HG03520 (cell line): Measurements from ENCODE around the gene SLC51B.
"Not testable (repeated sequence)": the region's sequence is repeated elsewhere in the genome, so short reads cannot be mapped to it uniquely, and the experiment has no call there.

Source experiments
- ATAC-seq: cut with Tn5 transposase; IDR thresholded peaks from one replicate; pipeline ENCODE4 v1.9.1; 2021; ENCODE audit warnings: mild to moderate bottlenecking, moderate library complexity; ENCODE audit not compliant: unreplicated experiment

The SLC51B gene

DNA sequence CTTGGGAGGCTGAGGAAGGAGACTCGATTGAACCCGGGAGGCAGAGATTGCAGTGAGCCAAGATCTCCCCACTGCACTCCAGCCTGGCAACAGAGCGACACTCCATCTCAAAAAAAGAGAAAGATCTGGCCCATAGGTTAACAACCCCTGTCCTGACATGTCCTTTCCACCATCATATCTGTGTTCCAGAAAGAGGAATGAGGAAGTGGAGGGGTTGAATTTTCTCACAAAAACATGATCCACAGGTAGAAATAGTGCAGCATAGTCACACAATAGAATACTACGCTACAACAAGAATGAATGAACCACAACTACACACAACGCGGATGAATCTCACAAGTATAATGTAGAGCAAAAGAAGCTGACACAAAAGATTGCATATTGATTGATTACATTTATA, 4.7 kb upstream of the SLC51B start:
- no peak for ATAC-seq

DNA sequence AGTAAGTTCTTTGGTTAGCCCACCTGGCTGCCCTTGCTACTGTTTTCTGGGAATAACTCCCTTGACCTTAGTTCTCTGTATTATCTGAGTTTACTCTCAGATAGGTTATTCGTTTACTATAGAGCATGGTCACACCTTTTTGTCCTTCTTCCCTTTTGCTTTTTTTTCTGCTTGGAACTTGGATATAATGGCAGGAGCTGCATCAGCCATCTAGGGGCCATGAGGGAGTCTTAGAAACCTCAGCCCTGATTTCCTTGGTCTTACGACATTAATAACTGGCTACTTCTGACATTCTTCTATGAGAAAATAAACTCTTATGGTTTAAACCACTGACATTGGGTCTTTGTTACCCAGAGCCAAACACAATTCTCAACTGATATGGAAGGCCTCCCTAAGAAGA, 3.4 kb upstream of the SLC51B start:
- ATAC-seq: no peak

DNA sequence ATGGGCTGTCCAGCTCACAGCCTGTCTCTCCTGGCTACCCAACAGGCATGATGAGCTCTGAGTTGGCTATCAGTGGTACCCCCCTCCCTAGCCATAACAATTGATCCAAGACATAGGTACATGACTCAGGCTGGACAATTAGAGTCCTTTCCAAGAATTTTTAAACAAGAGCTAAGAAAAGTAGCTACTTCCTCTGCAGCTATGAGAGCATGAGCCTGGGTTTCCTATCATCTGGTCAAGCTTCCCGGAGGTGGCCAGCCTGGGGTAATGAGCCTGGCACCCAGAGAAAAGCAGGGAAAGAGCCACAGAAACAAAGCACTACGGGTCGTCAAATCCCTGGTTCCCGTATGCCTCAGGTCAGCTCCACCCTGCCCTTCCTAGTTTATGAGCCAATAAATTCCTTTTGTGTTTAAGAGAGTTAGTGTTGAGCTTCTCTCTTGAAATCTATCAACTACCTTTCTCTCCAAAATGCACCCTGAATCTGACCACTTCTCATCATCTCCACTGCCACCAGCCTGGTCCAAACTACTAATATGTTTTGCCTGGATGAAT, 2.3 kb upstream of the SLC51B start:
- no peak for ATAC-seq

DNA sequence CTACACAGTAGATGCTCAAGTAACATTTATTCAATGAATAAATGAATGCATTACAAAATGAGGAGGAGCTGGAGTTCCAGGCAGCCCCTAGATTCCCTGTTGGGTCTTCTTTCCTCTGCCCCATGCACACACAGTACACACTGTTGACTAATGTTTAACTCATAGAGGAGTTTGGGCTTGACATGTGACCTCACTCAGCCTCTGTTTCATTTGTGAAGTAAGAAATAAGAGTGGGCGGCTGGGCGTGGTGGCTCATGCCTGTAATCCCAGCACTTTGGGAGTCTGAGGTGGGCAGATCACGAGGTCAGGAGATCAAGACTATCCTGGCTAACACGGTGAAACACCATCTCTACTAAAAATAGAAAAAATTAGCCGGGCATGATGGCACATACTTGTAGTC, 969 bp upstream of the SLC51B start:
- not testable (repeated sequence) for ATAC-seq

DNA sequence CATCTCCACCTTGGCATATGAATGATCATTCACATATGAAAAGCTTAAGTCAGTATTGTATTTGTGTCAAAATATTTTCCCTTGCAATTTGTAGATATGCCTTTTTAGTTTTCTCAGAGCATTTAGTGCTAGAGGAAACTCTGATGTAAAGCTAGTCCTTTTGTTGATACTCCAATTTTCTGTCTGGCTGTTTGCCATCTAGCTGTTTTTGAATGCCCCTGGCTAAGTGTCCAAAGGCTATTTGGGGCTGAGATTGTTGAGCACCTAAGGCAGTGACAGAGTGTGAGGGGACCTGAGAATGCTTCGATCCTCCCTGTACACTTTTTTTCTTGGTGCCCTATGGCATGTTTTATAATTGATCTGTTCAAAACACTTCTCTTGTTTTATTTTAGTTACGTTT, 3.1 kb downstream of the SLC51B start:
- no peak for ATAC-seq

DNA sequence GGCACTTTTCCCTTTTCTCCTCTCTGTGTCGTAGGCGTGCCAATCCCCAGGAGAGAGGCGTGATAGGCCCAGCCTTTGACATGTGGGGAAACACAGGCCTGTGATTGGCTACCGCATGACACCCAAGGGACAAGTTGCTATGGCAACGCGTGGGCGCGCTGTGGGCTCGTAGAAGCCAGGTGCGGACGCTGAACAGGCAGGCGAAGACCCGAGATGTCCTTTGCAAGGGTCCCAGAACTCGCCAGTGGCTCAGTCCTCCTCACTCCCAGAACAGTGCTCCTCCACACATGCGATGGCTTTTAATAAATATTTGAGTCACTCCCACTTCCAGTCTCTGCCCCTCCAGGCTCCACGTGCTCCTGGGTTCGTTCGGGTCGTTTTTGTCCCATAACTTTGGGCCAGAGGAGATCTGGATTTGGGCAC, 4.2 kb downstream of the SLC51B start:
- peak; percentile 83 for ATAC-seq

DNA sequence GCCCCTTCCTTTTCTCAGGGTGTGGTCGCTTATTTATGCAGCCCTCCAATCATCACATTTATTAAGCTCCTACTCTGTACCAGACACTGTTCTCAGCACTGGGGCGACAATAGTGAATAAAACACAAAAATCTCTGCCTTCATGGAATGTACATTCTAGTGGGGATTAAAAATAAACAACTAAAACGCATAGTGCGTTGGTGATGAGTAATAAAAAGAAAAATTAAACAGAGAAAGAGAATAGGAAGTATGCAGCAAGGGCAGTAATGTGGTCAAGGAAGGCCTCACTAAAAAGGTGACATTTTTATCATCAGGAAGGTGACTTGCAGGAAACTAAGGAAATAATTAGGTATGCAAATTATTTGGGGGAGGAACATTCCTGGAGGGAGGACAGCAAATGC, 5.1 kb downstream of the SLC51B start:
- no peak for ATAC-seq

DNA sequence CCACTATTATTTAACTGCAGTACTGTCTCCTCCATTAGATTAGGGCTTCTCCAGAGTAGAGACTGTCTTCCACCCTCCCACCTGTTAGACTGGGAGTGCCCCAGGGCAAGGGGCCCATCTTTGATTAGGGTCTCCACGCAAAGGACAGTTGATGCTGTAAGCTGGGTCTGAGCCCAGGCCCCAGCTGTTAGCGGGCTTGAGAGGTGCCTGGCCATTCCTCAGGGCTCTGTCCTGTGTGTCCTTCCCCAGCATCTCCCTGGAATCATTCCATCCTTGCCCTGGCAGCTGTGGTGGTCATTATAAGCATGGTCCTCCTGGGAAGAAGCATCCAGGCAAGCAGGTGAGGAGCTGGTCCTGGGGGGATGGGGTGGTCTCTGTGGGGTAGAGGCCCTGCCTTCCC, 6.1 kb downstream of the SLC51B start:
- no peak for ATAC-seq

DNA sequence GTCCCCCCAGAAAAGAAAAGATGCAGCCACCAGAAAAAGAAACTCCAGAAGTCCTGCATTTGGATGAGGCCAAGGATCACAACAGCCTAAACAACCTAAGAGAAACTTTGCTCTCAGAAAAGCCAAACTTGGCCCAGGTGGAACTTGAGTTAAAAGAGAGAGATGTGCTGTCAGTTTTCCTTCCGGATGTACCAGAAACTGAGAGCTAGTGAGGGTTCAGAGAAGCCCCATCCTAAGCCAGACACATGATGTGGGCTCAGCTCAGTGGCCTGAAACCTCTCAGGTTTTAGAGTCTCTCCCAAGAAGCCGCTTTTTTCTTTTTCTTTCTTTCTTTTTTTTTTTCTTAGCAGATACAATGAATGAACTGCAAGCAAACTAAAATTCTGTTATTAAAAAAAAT, 7.8 kb downstream of the SLC51B start:
- no peak for ATAC-seq

DNA sequence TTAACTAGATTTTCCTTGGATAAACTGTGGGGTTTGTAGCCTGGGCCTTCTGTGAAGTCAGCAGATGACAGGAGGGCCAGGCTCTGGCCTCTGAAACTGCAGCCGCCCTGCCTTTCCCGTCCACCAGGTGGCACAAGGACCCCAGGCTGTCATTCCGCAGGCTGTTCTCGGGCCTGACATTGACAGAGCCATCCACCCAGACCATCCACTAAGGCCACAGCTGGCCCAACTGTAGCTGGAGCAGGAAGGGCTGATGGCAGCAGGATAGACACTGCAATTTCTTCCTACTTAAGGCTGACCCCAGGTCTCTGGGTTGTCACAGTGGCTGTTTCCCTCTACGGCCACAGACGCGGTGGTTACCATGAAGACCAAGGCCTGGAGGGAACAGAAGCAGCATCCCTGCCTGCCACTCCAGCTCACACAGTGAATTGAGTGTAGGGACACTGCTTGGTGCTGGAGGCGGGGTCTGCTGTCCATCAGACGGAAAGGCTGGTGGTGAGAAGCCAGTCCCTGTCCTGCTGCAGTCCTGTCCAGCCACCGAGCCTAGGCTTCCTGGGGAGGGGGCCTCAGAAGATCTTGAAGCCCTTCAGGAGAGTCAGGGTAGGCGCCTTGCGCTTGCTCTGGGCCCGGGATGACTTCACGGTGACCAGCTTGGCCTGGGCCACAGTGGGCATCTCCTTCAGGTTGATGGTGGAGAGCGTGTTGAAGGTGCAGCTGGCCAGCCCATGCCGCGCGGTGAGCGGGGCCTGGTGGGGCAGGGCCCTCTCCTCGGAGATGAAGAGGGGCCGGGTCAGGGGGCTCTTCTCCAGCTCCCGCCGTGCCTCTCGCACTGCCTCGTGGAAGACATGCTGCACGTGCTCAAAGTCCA, 9.4 kb downstream of the SLC51B start:
- no peak for ATAC-seq

DNA sequence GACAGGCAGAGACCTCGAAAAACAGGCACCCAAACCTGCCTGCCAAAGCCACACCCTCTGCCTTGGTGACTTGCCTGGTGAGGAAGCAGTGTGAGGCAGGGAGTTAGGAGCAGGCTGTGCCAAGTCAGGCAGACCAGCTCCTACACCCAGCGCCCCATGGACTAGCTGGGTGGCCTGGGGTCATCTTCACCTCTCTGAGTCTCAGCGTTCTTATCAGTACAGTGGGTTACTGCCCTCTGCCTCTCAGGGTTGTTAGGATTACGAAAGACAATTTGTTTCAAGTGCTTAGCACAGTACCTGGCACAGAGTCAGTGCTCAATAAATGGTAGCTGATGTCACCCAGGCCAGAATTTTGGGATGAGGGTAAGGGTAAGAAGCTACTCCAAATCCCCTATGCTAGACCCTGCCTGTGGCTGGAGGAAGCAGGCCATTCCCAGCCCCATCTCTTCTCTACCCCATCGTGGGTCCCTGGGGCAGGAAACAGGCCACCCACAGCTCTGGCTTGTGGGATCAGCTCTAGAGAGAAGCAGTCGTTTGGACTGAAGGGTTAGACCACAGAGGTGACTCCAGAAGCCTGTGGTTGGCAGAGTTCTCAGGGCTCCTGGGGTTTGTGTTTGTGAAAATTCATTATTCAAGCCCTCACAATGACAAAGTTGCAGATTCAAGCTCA, 10.1 kb downstream of the SLC51B start:
- no peak for ATAC-seq

DNA sequence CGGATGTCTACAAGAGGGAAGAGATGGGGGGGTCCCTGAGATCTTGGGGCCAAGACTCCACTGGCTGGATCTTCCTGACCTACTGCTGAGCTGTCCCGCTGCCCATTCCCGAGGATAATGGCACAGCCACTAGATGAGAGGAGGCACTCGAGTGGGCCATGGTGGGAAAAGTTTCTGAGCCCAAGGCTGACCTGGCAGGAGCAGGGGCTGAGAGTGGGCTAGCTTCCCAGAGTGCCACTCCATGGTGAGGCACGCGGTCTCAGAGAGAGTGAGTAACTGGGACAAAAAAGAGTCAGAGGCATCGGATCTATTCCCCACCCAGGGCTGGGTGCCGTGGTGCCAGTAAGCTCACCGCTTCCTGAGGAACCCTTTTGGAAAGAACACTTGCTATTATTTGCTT, 10.9 kb downstream of the SLC51B start:
- ATAC-seq: no peak

DNA sequence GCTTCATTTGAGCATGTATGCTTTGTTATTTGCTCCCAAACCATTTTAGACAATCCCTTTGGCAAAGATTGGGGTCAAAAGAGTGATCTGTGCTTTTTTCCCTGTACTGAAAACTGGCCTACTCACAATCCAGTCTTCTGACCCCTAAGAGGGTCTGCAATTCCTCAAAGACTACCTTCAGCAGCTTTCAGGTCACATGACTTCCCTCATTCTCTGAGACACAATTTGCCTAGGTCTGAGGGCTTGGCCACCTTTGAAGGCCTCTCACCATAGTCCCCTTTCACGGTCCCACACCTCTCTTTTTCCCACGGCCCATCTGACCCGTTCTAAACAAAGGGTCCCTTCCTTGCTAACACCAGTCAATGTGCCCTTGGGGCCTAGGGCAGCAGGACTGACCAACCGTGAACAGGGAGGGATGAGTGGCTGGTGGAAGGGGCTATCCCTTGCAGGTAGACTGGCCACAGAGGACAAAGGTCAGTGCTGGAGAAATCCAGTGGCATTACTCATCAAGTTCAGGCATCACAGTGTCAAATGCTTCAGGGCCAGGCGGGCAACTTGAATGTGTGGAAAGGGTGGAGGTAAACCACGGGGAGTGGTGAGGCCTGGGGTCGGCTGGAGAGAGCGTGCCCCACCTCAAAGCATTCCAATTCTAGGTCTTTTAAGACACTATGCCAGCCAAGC, 11.8 kb downstream of the SLC51B start:
- no peak for ATAC-seq

DNA sequence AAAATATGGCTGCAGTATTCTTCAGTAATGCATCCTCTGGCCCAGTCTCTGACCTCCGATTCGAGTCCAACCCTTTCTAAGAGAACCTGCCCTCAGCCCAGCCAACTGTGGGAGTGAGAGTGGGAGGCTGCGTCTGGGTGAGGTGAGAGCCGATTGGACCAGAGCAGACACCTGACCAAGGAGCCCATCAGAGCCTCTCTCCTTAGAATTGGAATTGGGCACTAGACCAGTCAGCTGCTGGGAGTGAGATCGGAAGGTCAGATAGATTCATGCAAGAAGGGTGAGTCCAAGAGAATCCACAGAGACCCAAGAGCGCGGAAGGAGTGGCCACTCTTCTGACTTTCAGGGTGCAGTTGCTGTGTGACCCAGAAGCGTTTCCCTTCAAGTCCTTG, 12.4 kb downstream of the SLC51B start:
- no peak for ATAC-seq

DNA sequence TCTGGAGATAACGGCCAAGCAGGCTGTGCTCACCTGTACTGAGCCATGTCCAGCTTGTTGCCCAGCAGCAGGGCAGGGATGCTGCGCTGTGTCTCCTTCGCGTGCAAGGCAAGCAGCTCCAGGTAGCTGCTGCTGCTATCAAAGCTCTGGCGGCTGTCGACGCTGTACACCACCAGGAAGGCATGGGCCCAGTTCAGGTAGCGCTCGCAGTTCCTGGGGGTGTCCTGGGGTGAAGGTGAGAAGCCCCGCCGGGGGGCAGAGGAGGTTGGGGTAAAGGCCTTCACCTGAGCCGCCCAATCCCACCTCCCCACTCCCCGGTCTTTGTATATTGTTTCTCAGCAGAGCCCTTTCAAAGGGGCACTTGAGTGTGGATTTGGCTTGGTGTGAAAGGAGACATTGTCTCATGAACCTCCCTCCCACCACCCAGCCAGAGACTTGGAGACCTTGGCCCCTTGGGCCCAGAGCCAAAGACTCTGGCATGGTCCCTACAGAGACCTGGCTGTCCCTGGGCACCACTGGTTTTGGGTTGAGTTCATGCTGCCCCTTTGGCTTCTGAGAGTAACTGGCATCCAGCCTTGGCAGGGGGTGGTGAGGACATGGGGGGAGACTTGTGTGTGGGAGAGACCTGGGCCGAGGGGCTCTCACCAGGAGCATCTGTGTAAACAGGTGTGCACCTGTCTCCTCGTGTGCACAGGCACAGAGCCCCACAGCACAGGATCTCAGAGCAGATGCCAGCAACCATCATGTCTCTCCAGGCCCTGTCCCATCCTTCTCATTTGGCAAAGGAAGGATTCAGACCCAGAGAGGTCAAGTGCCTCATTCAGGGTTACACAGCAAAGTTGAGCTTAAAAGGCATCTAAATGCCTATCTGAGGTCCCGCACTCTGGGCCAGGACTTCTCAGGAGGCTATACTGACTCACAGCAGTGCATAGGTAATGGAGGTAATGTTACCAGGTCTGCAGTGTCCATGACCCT, 13.5 kb downstream of the SLC51B start:
- ATAC-seq: no peak

DNA sequence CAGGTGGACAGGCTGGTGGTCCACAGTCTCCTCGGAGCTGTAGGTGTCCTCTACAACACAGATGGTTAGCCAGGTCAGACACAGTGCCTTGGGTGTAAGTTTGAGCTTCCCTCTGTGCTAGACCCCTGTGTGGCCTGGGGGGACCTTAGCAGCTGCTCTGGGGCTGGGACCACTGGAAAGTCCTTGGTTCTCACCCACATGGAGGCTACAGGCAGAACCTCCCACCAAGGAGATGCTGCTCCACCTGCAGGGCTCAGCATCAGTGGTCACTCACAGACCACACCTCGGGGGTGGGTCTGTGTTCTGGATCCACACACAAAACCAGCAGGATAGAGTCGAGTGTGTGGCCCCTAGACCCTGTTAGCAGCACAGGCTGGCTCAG, 14.2 kb downstream of the SLC51B start:
- no peak for ATAC-seq

DNA sequence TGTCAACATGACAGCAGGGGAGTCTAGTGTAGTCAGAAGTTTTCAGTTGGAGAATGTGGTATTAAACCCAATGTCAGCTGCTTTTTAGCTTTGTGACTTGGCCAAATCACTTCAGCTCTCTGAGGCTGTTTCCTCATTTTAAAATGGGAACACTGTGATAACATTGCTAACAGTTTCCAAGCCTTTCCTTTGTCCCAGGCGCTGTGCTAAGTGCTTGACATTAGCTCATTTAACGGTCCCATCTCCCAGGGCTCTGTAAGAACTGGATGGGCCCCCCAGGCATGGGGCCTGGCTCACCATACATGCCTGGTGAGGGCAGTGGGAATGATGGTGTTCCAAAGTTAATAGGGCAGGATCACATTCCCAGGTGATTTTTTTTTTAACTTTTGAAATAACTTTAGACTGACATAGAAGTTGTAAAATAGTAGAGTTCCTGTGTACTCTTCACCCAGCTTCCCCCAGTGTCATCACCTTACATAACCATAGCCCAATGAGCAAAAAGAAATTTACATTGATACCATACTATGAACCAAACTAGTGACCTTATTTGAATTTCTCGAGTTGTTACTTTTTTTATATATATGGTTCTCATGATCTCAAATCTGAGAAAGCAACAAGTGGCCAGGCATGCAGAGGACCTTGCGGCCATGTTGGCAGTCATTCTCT, 14.9 kb downstream of the SLC51B start:
- ATAC-seq: no peak

DNA sequence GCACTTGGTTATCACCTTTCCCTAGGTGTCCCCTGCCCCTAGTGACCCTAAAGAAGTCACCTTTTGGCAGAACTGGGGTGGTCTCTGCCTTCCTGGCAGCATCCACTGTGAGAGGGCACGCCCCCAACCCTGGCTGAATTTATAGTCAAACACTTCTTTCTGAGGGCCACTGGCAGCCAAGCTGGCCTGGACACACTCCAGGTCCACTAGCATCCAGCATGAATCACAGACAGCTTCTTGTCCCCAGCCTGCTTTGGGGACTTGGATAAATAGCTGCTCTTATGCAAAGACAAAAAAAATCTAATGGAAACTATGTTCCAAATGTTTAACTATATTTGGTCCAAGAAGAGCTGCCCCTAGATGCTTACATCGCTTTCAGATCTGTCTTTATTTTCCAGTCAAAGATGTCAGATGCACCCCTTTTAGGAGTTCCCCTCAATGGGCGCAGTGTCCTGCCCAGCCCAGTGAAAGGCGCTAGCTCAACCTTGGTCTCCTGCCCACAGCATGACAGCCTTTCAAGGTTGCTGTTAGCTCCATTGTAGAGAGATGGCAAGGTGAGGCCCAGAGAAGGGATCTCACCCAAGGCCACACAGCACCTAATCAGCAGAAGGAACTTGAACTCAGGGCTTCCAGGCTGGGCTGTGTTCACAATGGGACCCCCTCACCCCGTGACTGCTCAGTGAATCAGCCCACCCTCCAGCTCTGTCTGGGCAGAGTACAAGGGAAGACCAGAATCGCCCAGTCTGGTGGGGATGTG, 15.6 kb downstream of the SLC51B start:
- no peak for ATAC-seq

DNA sequence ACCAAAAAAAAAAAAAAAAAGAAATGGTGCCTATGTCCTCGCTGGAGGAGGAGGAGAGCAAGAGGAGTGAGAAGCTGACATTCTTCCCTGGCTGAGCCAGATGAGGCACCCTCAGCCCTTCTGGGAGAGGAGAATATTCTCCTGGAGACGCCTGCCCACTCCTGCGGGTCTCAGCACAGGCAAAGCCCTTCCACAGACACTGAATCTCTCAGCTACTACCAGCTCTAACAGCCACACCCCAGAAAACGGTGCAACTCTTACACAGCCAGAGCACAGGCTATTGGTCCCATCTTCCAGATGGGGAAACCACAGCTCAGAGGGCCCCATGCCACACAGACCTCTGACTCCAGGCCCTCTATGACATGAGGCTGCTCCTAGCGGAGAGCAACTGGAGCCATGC, 16.9 kb downstream of the SLC51B start:
- no peak for ATAC-seq
